RWPE2 (cell line): ENCODE data around the gene ARHGAP18.
A peak's percentile ranks its signal among the peaks of the same experiment; 100 is the strongest.

Source experiments
- ATAC-seq: fragments of 200-7000 bp; cut with Tn5 transposase; 3 replicates; pipeline ENCODE4 v1.9.1; 2021; ENCODE audit warnings: low read depth
- DNase-seq: peaks from one replicate; pipeline ENCODE4 v3.0.0-alpha.2; 2020; ENCODE audit warnings: low spot score
- H3K27ac ChIP-seq: fragments of 450-650 bp; 2 replicates; pipeline ENCODE4 v1.5.1; 2017; ENCODE audit warnings: mild to moderate bottlenecking; ENCODE audit not compliant: poor library complexity, severe bottlenecking
- H3K27me3 ChIP-seq: fragments of 250-450 bp; sonication (Bioruptor Pico); 2 replicates; pipeline ENCODE4 v1.5.1; 2021; ENCODE audit warnings: mild to moderate bottlenecking, moderate library complexity; ENCODE audit not compliant: insufficient read depth, poor library complexity, severe bottlenecking
- H3K36me3 ChIP-seq: fragments of 250-450 bp; sonication (Bioruptor Pico); 2 replicates; pipeline ENCODE4 v1.5.1; 2020; ENCODE audit warnings: low read depth, mild to moderate bottlenecking, moderate library complexity
- H3K4me1 ChIP-seq: fragments of 250-450 bp; sonication (Bioruptor Pico); 2 replicates; pipeline ENCODE4 v1.5.1; 2021; ENCODE audit warnings: mild to moderate bottlenecking, moderate library complexity; ENCODE audit not compliant: insufficient read depth, poor library complexity, severe bottlenecking
- H3K4me3 ChIP-seq: fragments of 250-450 bp; sonication (Bioruptor Pico); 2 replicates; pipeline ENCODE4 v1.5.1; 2021; ENCODE audit warnings: mild to moderate bottlenecking, moderate library complexity; ENCODE audit not compliant: severe bottlenecking
- H3K9me3 ChIP-seq: fragments of 250-450 bp; sonication (Bioruptor Pico); 2 replicates; pipeline ENCODE4 v1.5.1; 2021; ENCODE audit warnings: mild to moderate bottlenecking, moderate library complexity; ENCODE audit not compliant: severe bottlenecking
- TF ChIP-seq, protein P1 (sequence below): fragments of 450-650 bp; IDR thresholded peaks from one replicate; pipeline ENCODE4 v1.5.1; 2017; ENCODE audit warnings: mild to moderate bottlenecking, moderate library complexity; ENCODE audit not compliant: poor library complexity, severe bottlenecking

Gene ARHGAP18

DNA sequence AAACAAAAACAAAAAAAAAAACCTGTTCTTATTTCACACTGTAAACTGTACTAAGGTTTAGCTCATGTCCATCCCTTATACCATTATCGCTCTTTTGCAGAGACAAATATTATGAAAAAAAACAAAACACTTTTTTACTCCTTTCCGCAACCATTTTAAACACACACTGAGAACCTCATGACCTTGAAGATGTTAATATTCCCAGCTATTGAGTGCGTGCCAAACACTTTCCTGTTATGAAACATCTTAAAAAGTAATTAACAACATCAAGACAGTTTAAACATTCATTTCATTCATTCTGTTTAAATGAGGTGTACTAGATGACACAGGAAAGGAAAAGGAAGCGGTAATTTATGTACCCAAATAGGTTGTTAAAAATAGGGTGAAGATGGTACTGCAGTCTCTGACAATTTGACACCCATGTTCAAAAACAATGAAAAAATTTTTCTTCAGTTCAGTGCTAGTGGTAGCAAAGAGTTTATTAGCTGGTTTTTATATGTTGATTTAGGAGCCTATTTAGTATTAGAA lies 3.9 kb upstream of the ARHGAP18 start:
- Histone ChIP-seq H3K9me3 (no peaks in the 10 kb centered on the region), H3K36me3 (no peaks in the 10 kb centered on the region), H3K4me1 (peaks cover 3% of the 10 kb centered on the region), H3K4me3 (no peak overlapping the region), H3K27me3 (no peaks in the 10 kb centered on the region), H3K27ac (no peak overlapping the region)
- TF ChIP-seq, protein P1, sequence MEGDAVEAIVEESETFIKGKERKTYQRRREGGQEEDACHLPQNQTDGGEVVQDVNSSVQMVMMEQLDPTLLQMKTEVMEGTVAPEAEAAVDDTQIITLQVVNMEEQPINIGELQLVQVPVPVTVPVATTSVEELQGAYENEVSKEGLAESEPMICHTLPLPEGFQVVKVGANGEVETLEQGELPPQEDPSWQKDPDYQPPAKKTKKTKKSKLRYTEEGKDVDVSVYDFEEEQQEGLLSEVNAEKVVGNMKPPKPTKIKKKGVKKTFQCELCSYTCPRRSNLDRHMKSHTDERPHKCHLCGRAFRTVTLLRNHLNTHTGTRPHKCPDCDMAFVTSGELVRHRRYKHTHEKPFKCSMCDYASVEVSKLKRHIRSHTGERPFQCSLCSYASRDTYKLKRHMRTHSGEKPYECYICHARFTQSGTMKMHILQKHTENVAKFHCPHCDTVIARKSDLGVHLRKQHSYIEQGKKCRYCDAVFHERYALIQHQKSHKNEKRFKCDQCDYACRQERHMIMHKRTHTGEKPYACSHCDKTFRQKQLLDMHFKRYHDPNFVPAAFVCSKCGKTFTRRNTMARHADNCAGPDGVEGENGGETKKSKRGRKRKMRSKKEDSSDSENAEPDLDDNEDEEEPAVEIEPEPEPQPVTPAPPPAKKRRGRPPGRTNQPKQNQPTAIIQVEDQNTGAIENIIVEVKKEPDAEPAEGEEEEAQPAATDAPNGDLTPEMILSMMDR = no peak
- DNase-seq (no peak), ATAC-seq (no peak)

DNA sequence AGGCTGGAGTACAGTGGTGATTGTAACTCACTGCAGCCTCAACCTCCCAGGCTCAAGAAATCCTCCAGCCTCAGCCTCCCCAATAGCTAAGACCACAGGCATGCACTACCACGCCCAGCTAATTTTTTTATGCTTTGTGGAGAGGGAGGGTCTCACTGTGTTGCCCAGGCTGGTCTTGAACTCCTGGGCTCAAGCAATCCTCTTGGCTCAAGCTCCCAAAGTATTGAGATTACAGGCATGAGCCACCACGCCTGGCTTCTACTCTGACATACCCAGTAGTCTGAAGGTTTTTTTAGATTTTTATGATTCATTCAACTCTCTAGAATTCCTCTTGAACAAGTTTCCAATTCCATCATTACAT lies 1.3 kb upstream of the ARHGAP18 start:
- TF ChIP-seq, protein P1 = no peak
- ATAC-seq (no peak), DNase-seq (no peak)
- no peaks in the 10 kb centered on the region for H3K27me3 ChIP-seq
- no peaks in the 10 kb centered on the region for H3K9me3 ChIP-seq
- no peak overlapping the region for H3K27ac ChIP-seq
- H3K4me3 ChIP-seq = no peak overlapping the region
- peaks cover 3% of the 10 kb centered on the region for H3K4me1 ChIP-seq
- peaks cover 4% of the 10 kb centered on the region for H3K36me3 ChIP-seq

DNA sequence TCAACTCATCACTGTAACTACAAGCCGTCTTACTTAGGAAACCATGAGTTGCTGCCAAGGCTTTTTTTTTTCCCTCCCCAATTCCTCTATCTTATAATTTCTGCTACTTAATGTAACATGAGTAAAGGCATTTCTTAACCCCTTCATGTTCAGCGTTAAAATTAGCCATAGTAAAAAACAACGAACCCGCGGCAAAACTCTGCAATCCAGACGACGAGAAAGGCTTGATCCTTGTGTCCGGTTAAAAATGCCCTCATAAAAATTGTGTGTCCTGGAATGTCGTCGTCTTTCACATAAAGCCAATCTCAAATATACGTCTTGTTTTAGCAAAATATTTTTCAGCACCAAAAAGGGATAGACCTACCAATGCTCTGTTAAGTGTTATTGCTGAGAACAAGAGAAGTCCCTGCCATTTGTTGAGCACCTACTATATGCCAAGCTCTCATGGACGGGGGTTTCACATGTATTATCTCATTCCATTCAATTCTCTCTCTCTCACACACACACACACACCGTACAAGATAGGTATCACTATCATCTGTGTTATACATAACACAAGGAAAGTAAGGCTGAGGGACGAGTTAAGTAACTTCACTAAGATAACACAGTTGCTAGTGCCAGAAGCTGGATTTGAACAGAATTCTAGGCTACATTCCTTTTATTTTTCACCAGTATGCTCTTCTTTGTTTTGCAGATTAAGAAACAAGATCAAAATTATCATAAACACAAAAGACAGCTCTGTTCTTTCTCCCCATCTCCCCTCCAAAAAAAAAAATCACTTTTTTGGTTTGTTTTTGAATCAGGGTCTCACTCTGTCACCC lies 683 bp upstream of the ARHGAP18 start:
- DNase-seq (no peak), ATAC-seq (no peak)
- H3K9me3 ChIP-seq = no peaks in the 10 kb centered on the region
- H3K27ac ChIP-seq = peak overlapping the region; percentile 65
- peaks cover 10% of the 10 kb centered on the region for H3K36me3 ChIP-seq
- H3K4me1 ChIP-seq = peaks cover 3% of the 10 kb centered on the region
- TF ChIP-seq, protein P1 = no peak
- peak overlapping the region; percentile 48 for H3K4me3 ChIP-seq
- no peaks in the 10 kb centered on the region for H3K27me3 ChIP-seq

DNA sequence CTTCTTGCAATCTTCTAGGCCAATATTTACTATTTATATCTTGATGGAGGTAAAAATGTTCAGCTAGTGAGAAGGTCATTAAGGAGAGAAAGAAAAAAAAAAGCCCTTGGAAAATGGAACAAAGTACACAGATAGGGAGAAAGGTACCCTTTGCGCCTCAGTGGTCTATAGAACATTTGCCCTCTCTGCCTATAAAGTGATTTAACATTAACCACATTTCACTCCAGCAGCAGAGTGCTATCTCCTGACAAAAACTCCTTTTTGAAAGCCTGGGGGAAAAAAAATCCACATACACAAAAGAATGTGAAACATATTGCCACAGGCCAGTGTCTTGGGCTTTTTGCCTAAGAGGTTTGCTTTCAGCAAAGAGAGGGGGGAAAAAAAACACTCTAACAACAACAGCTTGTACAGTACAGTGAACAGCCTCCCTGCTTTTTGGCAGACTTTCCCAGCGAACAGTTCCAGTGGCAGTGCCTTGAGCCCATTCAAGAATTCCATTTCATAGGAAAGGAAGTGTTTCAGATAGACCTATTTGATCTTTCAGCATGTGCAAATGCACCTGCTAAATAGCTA lies 695 bp downstream of the ARHGAP18 start:
- H3K4me3 ChIP-seq = peak overlapping the region; percentile 48
- ATAC-seq (peak; percentile 18; the same call in 1 of the 3 replicates), DNase-seq (no peak)
- no peaks in the 10 kb centered on the region for H3K9me3 ChIP-seq
- TF ChIP-seq, protein P1 = no peak
- H3K4me1 ChIP-seq = peaks cover 3% of the 10 kb centered on the region
- H3K36me3 ChIP-seq = peaks cover 18% of the 10 kb centered on the region
- peak overlapping the region; percentile 65 for H3K27ac ChIP-seq
- H3K27me3 ChIP-seq = no peaks in the 10 kb centered on the region
